Measurements from ENCODE around the gene C1orf159.

DNA sequence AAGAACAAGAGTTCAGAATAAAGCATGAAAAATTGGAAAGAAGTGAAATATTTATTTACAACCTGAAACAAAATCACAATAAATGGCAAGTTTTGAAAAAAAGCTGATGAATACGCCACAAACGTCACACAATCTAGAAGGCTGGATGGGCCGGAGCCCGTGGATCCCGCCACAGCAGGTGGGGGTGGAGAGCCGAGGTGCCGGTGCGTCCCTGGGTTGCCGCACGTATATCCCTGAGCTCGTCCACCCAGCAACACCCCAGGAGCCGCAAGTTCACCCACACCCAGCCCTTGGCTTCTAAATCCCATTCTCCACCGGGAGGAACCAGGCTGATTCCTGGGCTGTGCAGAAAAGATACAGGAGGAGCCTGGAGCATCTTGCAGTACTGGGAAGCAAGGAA, 32.2 kb upstream of the C1orf159 start:
- TF ChIP-seq, protein P1, sequence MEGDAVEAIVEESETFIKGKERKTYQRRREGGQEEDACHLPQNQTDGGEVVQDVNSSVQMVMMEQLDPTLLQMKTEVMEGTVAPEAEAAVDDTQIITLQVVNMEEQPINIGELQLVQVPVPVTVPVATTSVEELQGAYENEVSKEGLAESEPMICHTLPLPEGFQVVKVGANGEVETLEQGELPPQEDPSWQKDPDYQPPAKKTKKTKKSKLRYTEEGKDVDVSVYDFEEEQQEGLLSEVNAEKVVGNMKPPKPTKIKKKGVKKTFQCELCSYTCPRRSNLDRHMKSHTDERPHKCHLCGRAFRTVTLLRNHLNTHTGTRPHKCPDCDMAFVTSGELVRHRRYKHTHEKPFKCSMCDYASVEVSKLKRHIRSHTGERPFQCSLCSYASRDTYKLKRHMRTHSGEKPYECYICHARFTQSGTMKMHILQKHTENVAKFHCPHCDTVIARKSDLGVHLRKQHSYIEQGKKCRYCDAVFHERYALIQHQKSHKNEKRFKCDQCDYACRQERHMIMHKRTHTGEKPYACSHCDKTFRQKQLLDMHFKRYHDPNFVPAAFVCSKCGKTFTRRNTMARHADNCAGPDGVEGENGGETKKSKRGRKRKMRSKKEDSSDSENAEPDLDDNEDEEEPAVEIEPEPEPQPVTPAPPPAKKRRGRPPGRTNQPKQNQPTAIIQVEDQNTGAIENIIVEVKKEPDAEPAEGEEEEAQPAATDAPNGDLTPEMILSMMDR (IDR thresholded peaks at IDR 0.05 in 4 of 5, conservative IDR thresholded peaks at IDR 0.05 in 1 of 5) = no peak
- TF ChIP-seq POLR2A (IDR thresholded peaks at IDR 0.05) = no peak

Measured in gastrocnemius medialis (tissue), 4 donors.